Limb (tissue), 2 donors: Measurements from ENCODE around the gene HDGF.
A peak's percentile ranks its signal among the peaks of the same experiment; 100 is the strongest.

Experiments used
- DNase-seq, 2 donors: peaks; one replicate each; pipeline ENCODE4 v3.0.0-alpha.2; 2016; ENCODE audit errors: extremely low spot score in 2 of 2

The HDGF gene

GRCh38 chr1:156725683-156726280 lies 25.7 kb downstream of the HDGF start:
- peak; percentile 89 to 92 for DNase-seq

GRCh38 chr1:156721535-156721934 lies 29.9 kb downstream of the HDGF start:
- no peak for DNase-seq

DNA sequence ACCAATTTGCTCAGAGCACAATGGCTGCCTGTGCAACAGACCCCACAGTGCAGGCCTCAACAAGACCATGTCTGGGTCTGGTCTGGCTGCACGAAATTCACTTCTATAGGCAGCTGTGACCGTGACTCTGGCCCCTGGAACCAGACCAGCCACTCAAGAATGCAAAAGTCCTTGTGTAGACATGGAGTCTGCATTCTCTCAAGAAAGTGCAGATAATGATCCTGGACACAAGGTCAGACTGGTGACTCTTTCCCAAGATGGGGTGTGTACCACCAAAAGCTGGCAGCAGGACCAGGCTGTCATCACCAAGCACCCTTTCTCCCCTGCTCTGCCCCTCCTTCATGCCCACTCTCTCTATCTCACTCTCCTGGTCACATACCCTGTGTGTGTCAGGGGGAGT lies 30.3 kb downstream of the HDGF start:
- DNase-seq: no peak

- no peak for DNase-seq
These were observed 34.1 kb downstream of the HDGF start for GRCh38 chr1:156717351-156717750.

DNA sequence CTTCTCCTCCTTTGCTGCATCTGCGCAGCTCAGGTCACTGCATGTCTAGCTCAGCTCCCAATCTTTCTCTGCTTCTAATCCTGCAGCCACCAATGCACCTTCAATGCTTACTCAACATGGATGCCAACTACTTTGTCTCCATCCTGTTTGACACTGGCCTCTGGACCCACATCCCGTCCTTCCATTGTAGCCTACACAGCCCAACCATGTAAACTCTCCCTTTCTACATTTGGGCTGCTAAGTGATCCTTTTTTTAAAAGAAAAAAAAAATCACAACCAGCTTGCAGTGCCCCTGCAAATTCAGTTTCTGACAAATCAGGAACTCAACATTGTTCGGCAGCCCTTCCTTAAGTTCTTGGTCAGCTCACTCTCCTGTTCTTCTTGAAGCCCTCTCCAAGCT lies 36.6 kb downstream of the HDGF start:
- no peak for DNase-seq

- no peak for DNase-seq
These were observed 38.8 kb downstream of the HDGF start for GRCh38 chr1:156712626-156713025.

DNA sequence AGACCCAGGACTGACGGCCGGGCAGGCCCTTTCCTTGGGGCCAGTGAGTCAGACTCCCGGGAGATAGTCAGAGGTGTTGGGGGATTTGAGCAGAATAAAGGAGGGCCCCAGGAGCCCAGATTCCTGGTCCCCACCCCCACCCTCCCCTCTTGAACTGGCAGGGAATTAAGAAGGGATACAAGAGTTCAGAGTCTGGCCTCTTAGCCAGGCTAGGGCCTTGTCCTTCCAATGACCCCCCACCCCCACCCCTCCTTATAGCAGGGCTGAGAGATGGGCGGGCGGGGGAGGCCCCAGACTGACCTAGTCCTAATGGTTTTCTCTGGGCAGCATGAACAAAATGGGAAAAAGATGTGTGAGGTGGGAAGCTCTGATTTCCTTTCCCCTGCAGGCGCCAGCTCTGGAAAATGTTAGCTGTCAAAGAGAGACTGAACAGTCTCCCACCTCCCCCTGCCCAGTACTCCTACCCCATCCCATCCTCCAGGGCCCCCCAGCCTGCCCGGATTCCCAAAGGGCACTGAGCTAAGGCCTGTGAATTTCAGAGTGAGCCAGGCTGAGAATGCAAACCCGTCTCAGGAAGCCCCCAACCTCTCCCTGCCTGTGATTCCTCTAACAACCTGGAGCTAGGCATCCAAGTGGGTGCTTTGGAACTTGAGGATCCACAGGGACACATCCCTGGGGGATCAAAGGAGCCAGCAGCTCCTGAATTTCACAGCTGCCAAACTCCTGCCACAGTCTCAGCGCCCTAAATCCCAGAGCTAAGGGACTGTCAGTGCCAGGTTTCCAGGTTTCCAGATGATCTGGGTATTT lies 40.3 kb downstream of the HDGF start:
- DNase-seq: peak; percentile 31 to 51

GRCh38 chr1:156709757-156710489 lies 41.6 kb downstream of the HDGF start:
- DNase-seq: peak; percentile 64 to 67

DNA sequence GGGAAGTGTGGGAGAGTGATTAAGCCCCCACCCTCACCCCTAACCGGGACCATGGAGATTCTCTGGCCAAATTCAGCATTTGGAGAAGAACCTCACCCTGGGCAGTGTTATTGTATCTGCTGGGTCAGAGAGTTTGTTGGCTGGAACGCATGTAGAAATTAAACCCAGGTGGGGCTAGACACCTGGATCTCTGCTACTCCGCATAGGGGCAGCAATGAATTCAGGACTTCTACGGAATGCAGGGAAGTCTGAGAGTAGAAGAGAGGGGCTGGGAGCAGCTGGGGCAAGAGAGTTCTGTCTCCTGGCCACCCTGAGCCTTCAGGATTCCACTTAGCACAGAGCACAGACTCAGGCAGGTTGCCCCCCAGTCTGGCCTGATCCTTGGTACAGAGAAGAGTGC lies 42.4 kb downstream of the HDGF start:
- DNase-seq: no peak

GRCh38 chr1:156708218-156708661 lies 43.2 kb downstream of the HDGF start:
- DNase-seq: peak in 1 of 2 donors; percentile 48

DNA sequence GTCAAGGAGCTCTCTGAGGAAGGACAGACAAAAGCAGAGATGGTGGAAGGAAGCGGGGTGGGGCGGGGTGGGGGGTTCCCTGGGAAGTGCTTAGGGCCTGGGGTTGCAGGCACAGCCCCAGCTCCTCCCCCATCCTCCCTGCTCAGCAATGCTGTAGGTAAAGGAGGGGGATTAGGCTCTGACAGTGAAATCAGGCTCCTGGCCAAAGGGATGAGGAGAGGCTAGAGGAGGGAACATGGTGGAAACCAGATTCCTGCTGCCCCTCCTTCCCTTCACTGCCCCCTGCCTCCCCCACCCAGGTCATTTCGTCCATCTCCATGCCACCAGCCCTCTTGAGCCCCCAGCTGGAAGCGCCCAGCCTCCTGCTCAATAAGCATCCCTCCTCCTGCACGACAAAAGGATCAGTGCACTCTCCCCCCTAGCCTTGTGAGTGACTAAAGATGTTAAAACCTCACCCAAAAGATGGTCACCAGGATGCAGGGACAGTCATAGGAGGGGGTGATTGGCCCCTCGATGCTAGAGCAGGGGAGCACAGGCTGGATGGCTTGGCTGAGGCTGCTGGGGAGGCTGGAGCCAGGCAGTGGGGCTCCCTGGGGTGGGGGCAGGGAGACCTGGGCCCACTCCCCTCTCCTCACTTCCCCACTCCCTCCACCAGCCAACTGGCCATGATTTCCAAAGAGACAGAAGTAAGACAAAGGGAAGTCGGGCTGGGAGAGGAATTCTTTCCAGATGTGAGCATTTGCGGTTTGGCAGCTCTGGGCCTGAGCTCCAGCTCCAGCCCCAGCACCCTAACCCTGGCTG lies 43.9 kb downstream of the HDGF start:
- peak; percentile 74 to 83 for DNase-seq

GRCh38 chr1:156706657-156707416 lies 44.6 kb downstream of the HDGF start:
- DNase-seq: peak; percentile 77 to 82

DNA sequence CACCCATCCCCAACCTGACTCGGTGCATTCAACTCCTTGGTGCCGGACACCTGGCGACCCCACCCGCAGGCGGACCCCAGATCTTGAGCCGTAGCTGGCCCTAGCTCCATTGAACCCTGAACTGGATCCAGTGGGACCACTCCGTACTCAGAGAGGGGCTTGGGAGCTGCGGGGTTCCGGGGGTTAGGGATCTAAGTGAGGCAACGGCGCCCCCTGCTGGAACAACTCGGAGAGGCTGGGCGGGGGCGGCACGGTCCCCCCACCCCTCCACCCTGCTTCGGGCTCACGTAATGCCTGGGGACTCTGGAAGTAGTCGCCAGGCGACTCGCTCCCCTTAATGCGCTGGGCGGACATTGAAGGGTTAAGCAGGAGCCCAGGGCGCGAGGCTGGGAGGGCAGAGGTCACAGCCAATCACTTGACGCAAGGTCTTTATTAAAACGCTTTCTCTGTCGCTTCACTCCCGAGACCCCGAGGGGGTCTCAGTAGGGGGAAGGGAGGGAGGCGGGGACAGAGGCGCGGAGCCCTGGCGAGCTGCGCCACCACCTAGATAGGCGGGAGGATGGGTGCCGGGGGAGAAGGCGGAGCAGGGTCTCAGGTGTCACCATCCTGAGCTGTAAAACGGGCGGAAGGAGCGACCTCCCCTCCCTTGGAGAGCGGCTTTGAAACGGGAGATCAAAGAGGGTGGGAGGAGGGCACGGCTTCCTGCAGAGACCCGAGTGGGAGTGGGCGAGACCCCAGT lies 45.4 kb downstream of the HDGF start:
- DNase-seq: peak; percentile 79 to 91

- no peak for DNase-seq
These were observed 46.1 kb downstream of the HDGF start, which contains the start of gene CRABP2 for GRCh38 chr1:156705321-156705917. Gene CRABP2 (minus strand): TSS chr1:156705583. CDS start chr1:156705446, 137 bp downstream.

GRCh38 chr1:156704930-156705320 lies 46.5 kb downstream of the HDGF start:
- peak in 1 of 2 donors; percentile 61 for DNase-seq

- no peak for DNase-seq
These were observed 47.2 kb downstream of the HDGF start for GRCh38 chr1:156704166-156704711.

DNA sequence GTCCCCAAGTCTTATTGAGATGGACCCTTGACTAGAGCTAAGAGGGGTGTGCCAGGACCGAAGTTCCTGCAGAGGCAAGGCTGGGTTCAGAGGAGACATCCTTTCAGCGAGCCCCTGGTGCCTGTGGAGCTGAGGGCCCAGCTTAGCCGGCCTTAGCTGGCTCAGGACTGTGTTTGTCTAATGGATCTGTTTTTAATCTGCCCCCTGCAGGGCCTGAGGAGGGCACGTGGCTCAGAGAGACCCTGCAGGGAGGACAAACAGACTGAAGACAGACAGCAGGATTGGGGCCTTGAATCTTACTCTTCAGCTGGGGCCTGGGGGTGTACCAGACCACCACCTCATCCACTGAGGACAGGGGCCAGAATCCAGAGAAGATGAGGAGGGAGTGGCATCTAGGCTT lies 47.7 kb downstream of the HDGF start:
- no peak for DNase-seq

GRCh38 chr1:156703336-156703735 lies 48.1 kb downstream of the HDGF start:
- DNase-seq: no peak
